Measurements from ENCODE around the gene EPHA3.

Gene EPHA3

GRCh38 chr3:89212619-89213018 is 105.2 kb downstream of the EPHA3 start:
- no peak for DNase-seq (ENCODE audit: extremely low read depth, insufficient read length)
- TF ChIP-seq CTCF (IDR thresholded peaks at IDR 0.05; ENCODE audit: insufficient read depth, low read length, poor library complexity, severe bottlenecking): no peak
- no peaks in the 10 kb centered on the region for H3K27me3 ChIP-seq (replicated peaks; ENCODE audit: control insufficient read depth, insufficient read depth, low read length)
- H3K36me3 ChIP-seq (ENCODE audit: control insufficient read depth, insufficient read depth, low read length): no peaks in the 10 kb centered on the region
- no peak overlapping the region for H3K4me3 ChIP-seq (replicated peaks; ENCODE audit: low read depth, low read length)

GRCh38 chr3:89216016-89216739 is 108.8 kb downstream of the EPHA3 start:
- TF ChIP-seq CTCF (IDR thresholded peaks at IDR 0.05; ENCODE audit: insufficient read depth, low read length, poor library complexity, severe bottlenecking): no peak
- no peaks in the 10 kb centered on the region for H3K36me3 ChIP-seq (ENCODE audit: control insufficient read depth, insufficient read depth, low read length)

GRCh38 chr3:89217148-89217685 is 109.8 kb downstream of the EPHA3 start:
- DNase-seq (ENCODE audit: extremely low read depth, insufficient read length): no peak
- Histone ChIP-seq H3K27me3 (replicated peaks; ENCODE audit: control insufficient read depth, insufficient read depth, low read length) (no peaks in the 10 kb centered on the region), H3K4me3 (replicated peaks; ENCODE audit: low read depth, low read length) (no peak overlapping the region), H3K36me3 (ENCODE audit: control insufficient read depth, insufficient read depth, low read length) (no peaks in the 10 kb centered on the region)
- TF ChIP-seq CTCF (IDR thresholded peaks at IDR 0.05; ENCODE audit: insufficient read depth, low read length, poor library complexity, severe bottlenecking): no peak

More at GRCh38 chr3:89216016-89216739, 108.8 kb downstream of the EPHA3 start:
- Histone ChIP-seq H3K4me3 (replicated peaks; ENCODE audit: low read depth, low read length) (no peak overlapping the region), H3K27me3 (replicated peaks; ENCODE audit: control insufficient read depth, insufficient read depth, low read length) (no peaks in the 10 kb centered on the region)
- DNase-seq (ENCODE audit: extremely low read depth, insufficient read length): no peak

- Histone ChIP-seq H3K27me3 (replicated peaks; ENCODE audit: control insufficient read depth, insufficient read depth, low read length) (no peaks in the 10 kb centered on the region), H3K36me3 (ENCODE audit: control insufficient read depth, insufficient read depth, low read length) (no peaks in the 10 kb centered on the region), H3K4me3 (replicated peaks; ENCODE audit: low read depth, low read length) (no peak overlapping the region)
- no peak for DNase-seq (ENCODE audit: extremely low read depth, insufficient read length)
- no peak for TF ChIP-seq CTCF (IDR thresholded peaks at IDR 0.05; ENCODE audit: insufficient read depth, low read length, poor library complexity, severe bottlenecking)
Observed at GRCh38 chr3:89221924-89222323, 114.5 kb downstream of the EPHA3 start.

GRCh38 chr3:89223188-89223587 is 115.8 kb downstream of the EPHA3 start:
- TF ChIP-seq CTCF (IDR thresholded peaks at IDR 0.05; ENCODE audit: insufficient read depth, low read length, poor library complexity, severe bottlenecking): no peak
- H3K4me3 ChIP-seq (replicated peaks; ENCODE audit: low read depth, low read length): no peak overlapping the region
- H3K27me3 ChIP-seq (replicated peaks; ENCODE audit: control insufficient read depth, insufficient read depth, low read length): no peaks in the 10 kb centered on the region
- H3K36me3 ChIP-seq (ENCODE audit: control insufficient read depth, insufficient read depth, low read length): no peaks in the 10 kb centered on the region
- no peak for DNase-seq (ENCODE audit: extremely low read depth, insufficient read length)
